ENCODE results near the gene SEMA4B. TPM values are rescaled to one million over a fixed set of nuclear protein-coding genes. Genes with fewer than 3 reads are reported as not detected.

SEMA4B gene, protein sequence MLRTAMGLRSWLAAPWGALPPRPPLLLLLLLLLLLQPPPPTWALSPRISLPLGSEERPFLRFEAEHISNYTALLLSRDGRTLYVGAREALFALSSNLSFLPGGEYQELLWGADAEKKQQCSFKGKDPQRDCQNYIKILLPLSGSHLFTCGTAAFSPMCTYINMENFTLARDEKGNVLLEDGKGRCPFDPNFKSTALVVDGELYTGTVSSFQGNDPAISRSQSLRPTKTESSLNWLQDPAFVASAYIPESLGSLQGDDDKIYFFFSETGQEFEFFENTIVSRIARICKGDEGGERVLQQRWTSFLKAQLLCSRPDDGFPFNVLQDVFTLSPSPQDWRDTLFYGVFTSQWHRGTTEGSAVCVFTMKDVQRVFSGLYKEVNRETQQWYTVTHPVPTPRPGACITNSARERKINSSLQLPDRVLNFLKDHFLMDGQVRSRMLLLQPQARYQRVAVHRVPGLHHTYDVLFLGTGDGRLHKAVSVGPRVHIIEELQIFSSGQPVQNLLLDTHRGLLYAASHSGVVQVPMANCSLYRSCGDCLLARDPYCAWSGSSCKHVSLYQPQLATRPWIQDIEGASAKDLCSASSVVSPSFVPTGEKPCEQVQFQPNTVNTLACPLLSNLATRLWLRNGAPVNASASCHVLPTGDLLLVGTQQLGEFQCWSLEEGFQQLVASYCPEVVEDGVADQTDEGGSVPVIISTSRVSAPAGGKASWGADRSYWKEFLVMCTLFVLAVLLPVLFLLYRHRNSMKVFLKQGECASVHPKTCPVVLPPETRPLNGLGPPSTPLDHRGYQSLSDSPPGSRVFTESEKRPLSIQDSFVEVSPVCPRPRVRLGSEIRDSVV
- total RNA-seq = 10 to 100 TPM; 12.5 to 15.8 TPM

DNA sequence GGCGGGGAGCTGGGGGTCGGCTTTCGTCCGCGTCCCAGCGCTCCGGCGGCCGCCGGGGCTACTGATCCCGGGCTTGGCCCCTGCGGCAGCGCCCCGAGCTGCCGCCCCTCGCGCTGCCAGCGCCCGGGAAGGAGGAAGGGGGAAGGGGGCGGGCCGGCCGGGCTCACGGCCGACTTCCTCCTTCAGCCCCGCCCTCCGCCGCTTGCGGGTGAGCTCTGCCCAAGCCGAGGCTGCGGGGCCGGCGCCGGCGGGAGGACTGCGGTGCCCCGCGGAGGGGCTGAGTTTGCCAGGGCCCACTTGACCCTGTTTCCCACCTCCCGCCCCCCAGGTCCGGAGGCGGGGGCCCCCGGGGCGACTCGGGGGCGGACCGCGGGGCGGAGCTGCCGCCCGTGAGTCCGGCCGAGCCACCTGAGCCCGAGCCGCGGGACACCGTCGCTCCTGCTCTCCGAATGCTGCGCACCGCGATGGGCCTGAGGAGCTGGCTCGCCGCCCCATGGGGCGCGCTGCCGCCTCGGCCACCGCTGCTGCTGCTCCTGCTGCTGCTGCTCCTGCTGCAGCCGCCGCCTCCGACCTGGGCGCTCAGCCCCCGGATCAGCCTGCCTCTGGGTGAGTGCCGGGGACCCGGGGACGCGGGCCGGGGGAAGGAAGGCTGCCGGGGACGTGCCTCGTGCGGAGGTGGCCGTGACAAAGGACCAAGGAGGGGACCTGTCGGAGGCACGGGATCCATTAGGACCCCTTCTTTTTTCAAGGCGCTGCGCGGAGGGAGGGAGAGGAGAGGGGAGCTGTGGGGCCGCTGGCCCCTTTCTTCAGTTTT is at the start of gene SEMA4B:
Gene SEMA4B (plus strand): TSS at position 201 of the 814 bp plus-strand sequence. CDS start 249 bp downstream, at position 450.
- intact Hi-C loops (cut with DNase I, micrococcal nuclease) = loop anchor here (1.0 to 2.0 kb wide), 4 partner anchors 16 to 63 kb away; partner anchors contain the start of gene NGRN (in 1 of the 2)
- Mint-ChIP-seq H3K27ac (peak within 1 kb of the TSS; percentile 77), H3K9me3 (ENCODE audit: low read depth) (no peaks in the 10 kb centered on the region), H3K27me3 (no peaks in the 10 kb centered on the region), H3K36me3 (ENCODE audit: low read depth) (no peaks in the 10 kb centered on the region), H3K4me3 (peak within 1 kb of the TSS; percentile 78), H3K4me1 (peaks cover 9% of the 10 kb centered on the region)
- POLR2A ChIA-PET = interaction anchor here (0.6 to 1.7 kb wide), 4 partner anchors 10 to 195 kb away, joined by 4 to 5 read pairs (median 4); partner anchors contain the start of genes CIB1 and GDPGP1
- DNase-seq = peak; percentile 81
- ATAC-seq = peak; percentile 93
- CTCF ChIA-PET = interaction anchor here (0.6 to 1.8 kb wide), 9 partner anchors 15 to 419 kb away, joined by 3 to 9 read pairs (median 3); partner anchors contain the start of genes CIB1, GDPGP1 and TTLL13

DNA sequence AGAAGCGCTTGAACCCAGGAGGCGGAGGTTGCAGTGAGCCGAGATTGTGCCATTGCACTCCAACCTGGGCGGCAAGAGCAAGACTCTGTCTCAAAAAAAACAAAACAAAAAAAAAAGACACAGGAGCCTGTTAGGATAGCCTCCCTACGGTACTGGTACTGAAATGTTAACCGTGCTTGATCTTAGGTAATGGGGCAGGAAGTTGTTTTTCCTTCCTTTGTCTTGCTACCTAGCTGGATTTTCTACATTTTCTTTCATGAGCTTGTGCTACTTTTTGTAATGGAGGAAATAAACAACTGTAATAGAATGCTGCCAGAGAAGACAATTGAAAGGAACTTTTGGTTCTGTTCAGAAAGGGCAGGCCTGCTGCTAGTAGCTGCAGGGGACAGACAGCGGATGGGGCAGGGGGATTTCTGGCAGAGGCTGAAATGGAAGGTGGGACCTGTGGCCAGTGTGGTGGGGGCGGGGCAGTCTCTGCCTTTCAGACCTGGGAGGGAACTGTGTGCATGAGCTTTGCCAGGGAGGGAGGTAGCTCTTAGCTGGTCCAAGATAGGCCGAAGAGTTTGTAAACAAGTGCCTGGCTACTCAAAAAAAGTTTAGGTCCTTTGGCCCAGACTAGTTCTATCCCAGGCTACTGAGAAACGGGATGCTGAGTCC is 49.0 kb upstream of the SEMA4B start:
- DNase-seq (no peak), ATAC-seq (no peak)
- Mint-ChIP-seq H3K9me3 (ENCODE audit: low read depth) (no peaks in the 10 kb centered on the region), H3K27me3 (no peaks in the 10 kb centered on the region), H3K4me1 (no peaks in the 10 kb centered on the region), H3K36me3 (ENCODE audit: low read depth) (no peaks in the 10 kb centered on the region), H3K27ac (no peak overlapping the region), H3K4me3 (no peak overlapping the region)
- ChIA-PET CTCF (interaction anchor here (0.7 to 2.5 kb wide), 5 partner anchors 10 to 154 kb away, joined by 3 to 16 read pairs (median 3); no protein-coding TSS in a partner anchor), POLR2A (no interaction called here)
- intact Hi-C loops (cut with DNase I, micrococcal nuclease) = no loop called here

DNA sequence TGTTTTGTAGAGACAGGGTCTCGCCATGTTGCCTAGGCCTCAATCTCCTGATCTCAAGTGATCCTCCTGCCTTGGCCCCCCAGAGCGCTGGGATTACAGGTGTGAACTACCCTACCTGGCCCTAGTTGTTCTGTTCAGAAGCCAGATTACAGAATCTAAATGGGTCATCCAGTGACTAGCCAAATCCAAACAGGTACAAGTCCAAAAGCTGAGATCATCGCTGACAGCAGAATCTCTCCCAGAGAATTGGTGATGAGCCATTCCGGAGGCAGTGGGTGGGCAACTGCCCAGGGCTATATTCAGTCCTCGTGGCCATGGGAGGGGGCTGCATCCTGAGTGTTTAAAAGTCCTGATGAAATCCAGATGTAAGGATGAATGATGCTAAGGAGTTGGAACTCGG is 47.5 kb upstream of the SEMA4B start:
- ATAC-seq = no peak
- Mint-ChIP-seq H3K9me3 (ENCODE audit: low read depth) (no peaks in the 10 kb centered on the region), H3K27me3 (no peaks in the 10 kb centered on the region), H3K4me1 (peaks cover 9% of the 10 kb centered on the region), H3K36me3 (ENCODE audit: low read depth) (no peaks in the 10 kb centered on the region), H3K27ac (no peak overlapping the region), H3K4me3 (no peak overlapping the region)
- DNase-seq = no peak
- ChIA-PET CTCF (no interaction called here), POLR2A (no interaction called here)
- intact Hi-C loops (cut with DNase I, micrococcal nuclease) = no loop called here

- DNase-seq (no peak), ATAC-seq (no peak)
- no peak overlapping the region for H3K4me3 Mint-ChIP-seq
- intact Hi-C loops (cut with DNase I, micrococcal nuclease) = no loop called here
- no peaks in the 10 kb centered on the region for H3K27me3 Mint-ChIP-seq
- peaks cover 9% of the 10 kb centered on the region for H3K4me1 Mint-ChIP-seq
- no peaks in the 10 kb centered on the region for H3K36me3 Mint-ChIP-seq (ENCODE audit: low read depth)
- ChIA-PET CTCF (no interaction called here), POLR2A (no interaction called here)
- no peak overlapping the region for H3K27ac Mint-ChIP-seq
- no peaks in the 10 kb centered on the region for H3K9me3 Mint-ChIP-seq (ENCODE audit: low read depth)
Measured at GRCh38 chr15:90154246-90154645, 46.9 kb upstream of the SEMA4B start.

- CTCF ChIA-PET = interaction anchor here (0.7 kb wide), 1 partner anchor 49 kb away, joined by 3 read pairs; no protein-coding TSS in a partner anchor
- POLR2A ChIA-PET = no interaction called here
- no peaks in the 10 kb centered on the region for H3K36me3 Mint-ChIP-seq (ENCODE audit: low read depth)
Measured at GRCh38 chr15:90154861-90155626, 46.1 kb upstream of the SEMA4B start.

GRCh38 chr15:90159213-90159612 is 41.9 kb upstream of the SEMA4B start:
- DNase-seq = no peak
- ChIA-PET POLR2A (no interaction called here), CTCF (interaction anchor here (0.8 to 1.6 kb wide), 4 partner anchors 42 to 272 kb away, joined by 3 to 4 read pairs (median 4); partner anchors contain the start of gene SEMA4B)
- H3K4me3 Mint-ChIP-seq = no peak overlapping the region
- ATAC-seq = no peak
- intact Hi-C loops (cut with DNase I, micrococcal nuclease) = no loop called here
- H3K27ac Mint-ChIP-seq = no peak overlapping the region
- no peaks in the 10 kb centered on the region for H3K36me3 Mint-ChIP-seq (ENCODE audit: low read depth)
- peaks cover 13% of the 10 kb centered on the region for H3K4me1 Mint-ChIP-seq
- H3K9me3 Mint-ChIP-seq (ENCODE audit: low read depth) = no peaks in the 10 kb centered on the region
- H3K27me3 Mint-ChIP-seq = peaks cover 6% of the 10 kb centered on the region

More at GRCh38 chr15:90154861-90155626, 46.1 kb upstream of the SEMA4B start:
- no peak overlapping the region for H3K4me3 Mint-ChIP-seq
- DNase-seq = no peak
- no peak overlapping the region for H3K27ac Mint-ChIP-seq
- ATAC-seq = no peak
- H3K4me1 Mint-ChIP-seq = peaks cover 9% of the 10 kb centered on the region
- H3K27me3 Mint-ChIP-seq = no peaks in the 10 kb centered on the region
- H3K9me3 Mint-ChIP-seq (ENCODE audit: low read depth) = no peaks in the 10 kb centered on the region
- intact Hi-C loops (cut with DNase I, micrococcal nuclease) = no loop called here

- Mint-ChIP-seq H3K9me3 (ENCODE audit: low read depth) (no peaks in the 10 kb centered on the region), H3K27ac (no peak overlapping the region), H3K27me3 (peaks cover 6% of the 10 kb centered on the region), H3K4me1 (peaks cover 24% of the 10 kb centered on the region), H3K36me3 (ENCODE audit: low read depth) (no peaks in the 10 kb centered on the region), H3K4me3 (no peak overlapping the region)
- no peak for ATAC-seq
- ChIA-PET CTCF (interaction anchor here (0.6 to 1.6 kb wide), 3 partner anchors 70 to 123 kb away, joined by 3 read pairs; no protein-coding TSS in a partner anchor), POLR2A (no interaction called here)
- intact Hi-C loops (cut with DNase I, micrococcal nuclease) = no loop called here
- no peak for DNase-seq
Measured at GRCh38 chr15:90160781-90161727, 40.1 kb upstream of the SEMA4B start.

GRCh38 chr15:90161950-90162361 is 39.2 kb upstream of the SEMA4B start:
- peak overlapping the region; percentile 5 for H3K27ac Mint-ChIP-seq
- no peak for DNase-seq
- CTCF ChIA-PET = interaction anchor here (0.7 to 1.1 kb wide), 2 partner anchors 37 to 76 kb away, joined by 3 read pairs; no protein-coding TSS in a partner anchor

DNA sequence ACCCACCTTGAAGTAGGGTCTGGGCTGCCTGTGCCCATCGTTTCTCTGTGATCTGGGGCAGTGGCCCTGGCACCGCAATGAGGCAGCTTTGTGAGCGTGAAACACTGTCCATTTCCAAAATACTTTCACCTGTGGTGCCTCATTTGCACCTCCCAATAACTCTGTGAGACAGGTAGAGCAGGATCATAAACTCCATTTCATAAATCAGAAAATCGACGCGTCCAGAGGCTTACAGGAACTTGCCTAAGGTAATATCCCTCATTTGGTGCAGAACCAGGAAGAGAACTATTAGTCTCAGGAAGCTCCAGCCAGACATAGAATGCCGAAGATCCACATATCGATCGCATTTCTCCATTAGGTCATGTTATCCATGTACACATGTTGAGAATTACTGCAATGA is 38.2 kb upstream of the SEMA4B start:
- Mint-ChIP-seq H3K36me3 (ENCODE audit: low read depth) (no peaks in the 10 kb centered on the region), H3K4me3 (no peak overlapping the region), H3K9me3 (ENCODE audit: low read depth) (no peaks in the 10 kb centered on the region), H3K27me3 (peaks cover 6% of the 10 kb centered on the region), H3K27ac (no peak overlapping the region), H3K4me1 (peaks cover 23% of the 10 kb centered on the region)
- ATAC-seq = no peak
- ChIA-PET POLR2A (no interaction called here), CTCF (interaction anchor here (0.6 to 2.0 kb wide), 4 partner anchors 15 to 58 kb away, joined by 3 to 6 read pairs (median 4); no protein-coding TSS in a partner anchor)
- no peak for DNase-seq
- intact Hi-C loops (cut with DNase I, micrococcal nuclease) = no loop called here

More at GRCh38 chr15:90161950-90162361, 39.2 kb upstream of the SEMA4B start:
- no peak overlapping the region for H3K4me3 Mint-ChIP-seq
- peaks cover 27% of the 10 kb centered on the region for H3K4me1 Mint-ChIP-seq
- POLR2A ChIA-PET = no interaction called here
- intact Hi-C loops (cut with DNase I, micrococcal nuclease) = no loop called here
- peaks cover 6% of the 10 kb centered on the region for H3K27me3 Mint-ChIP-seq
- no peaks in the 10 kb centered on the region for H3K9me3 Mint-ChIP-seq (ENCODE audit: low read depth)
- H3K36me3 Mint-ChIP-seq (ENCODE audit: low read depth) = no peaks in the 10 kb centered on the region
- no peak for ATAC-seq

Data from activated CD4-positive, alpha-beta T cell treated with anti-CD3 and anti-CD28 coated beads for 36 hours (primary cell).